Hematopoietic multipotent progenitor cell treated with erythropoietin and hydrocortisone succinate and interleukin-3 and kit ligand, for 6 days (in vitro differentiated cells): Measurements from ENCODE around the gene MRPL45.

Experiments used
- DNase-seq: peaks from one replicate; pipeline ENCODE4 v3.0.0-alpha.2; 2015

Gene MRPL45

DNA sequence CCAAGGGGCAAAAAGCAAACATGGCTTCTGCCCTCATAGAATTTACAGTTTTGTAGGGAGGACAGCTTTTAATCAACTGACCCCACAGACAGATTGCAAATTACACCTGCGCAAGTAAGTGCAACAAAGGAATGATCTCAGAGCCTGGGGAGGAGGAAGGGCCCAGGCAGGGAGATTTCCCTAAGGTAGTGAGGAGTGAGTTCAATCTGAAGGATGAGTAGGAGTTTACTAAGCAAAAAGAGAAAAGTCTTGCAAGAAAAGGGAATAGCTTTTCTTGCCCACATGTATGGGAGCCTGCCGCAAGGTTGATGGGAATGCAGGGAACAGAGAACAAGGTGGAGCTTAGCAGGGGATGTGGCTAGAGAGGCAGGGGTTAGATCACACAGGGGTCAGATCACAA lies 53.1 kb downstream of the MRPL45 start:
- no peak for DNase-seq

DNA sequence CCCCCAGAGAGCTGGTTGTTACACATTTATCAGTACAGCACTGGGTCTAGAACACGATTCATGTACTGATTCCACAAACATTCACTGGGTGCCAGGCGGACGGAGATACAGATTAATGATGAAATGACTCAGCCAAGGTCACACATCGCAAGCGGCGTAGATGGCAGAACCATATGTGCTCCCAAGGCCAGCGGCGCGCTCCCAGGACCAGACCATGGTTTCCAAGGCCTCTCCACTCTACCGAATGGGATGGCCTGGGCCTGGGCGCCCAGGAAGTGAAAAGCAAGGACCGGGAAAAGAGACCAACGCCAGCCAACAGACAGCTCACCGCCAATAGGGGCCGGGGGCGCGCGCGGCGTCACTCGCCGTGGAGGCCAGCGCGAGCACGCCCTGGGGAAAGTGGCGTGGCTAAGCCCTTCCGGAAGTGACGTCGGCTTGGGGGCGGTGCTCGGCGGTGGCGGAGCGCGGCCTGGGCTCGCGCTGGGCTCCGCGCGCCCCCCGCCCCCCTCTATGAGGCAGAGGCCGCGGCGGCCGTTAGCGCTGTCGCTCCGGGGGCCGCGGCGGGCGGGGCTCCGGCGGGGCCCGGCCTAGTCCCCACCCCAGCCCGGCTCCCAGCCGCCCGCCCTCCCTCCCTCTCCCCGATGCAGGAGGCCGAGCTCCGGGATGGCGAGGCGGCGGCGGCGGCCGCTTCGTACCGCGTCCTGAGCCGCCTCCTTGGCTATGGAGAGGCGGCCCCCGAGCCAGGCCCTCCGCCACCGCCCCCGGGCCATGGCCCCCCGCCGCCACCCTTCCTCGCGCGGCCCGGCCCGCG lies 54.6 kb downstream of the MRPL45 start, which contains the start of gene SOCS7:
Gene SOCS7 (plus strand): TSS at position 433 of the 811 bp plus-strand sequence. CDS start 209 bp downstream, at position 642.
- DNase-seq, result peak; percentile 94

DNA sequence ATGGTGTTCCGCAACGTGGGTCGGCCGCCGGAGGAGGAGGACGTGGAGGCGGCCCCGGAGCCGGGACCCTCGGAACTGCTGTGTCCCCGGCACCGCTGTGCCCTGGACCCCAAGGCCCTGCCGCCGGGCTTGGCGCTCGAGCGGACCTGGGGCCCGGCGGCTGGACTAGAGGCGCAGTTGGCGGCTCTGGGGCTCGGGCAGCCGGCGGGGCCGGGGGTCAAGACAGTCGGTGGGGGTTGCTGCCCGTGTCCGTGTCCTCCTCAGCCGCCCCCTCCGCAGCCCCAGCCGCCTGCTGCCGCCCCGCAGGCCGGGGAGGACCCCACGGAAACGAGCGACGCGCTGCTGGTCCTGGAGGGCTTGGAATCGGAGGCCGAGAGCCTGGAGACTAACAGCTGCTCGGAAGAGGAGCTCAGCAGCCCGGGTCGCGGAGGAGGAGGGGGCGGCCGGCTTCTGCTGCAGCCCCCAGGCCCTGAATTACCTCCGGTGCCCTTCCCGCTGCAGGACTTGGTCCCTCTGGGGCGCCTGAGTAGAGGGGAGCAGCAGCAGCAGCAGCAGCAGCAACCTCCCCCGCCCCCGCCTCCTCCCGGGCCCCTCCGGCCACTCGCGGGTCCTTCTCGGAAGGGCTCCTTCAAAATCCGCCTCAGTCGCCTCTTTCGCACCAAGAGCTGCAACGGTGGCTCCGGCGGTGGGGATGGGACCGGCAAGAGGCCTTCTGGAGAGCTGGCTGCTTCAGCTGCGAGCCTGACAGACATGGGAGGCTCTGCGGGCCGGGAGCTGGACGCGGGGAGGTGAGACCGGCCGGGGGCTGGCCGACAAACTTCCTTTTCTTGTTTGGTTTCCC lies 55.5 kb downstream of the MRPL45 start:
- peak; percentile 47 for DNase-seq

DNA sequence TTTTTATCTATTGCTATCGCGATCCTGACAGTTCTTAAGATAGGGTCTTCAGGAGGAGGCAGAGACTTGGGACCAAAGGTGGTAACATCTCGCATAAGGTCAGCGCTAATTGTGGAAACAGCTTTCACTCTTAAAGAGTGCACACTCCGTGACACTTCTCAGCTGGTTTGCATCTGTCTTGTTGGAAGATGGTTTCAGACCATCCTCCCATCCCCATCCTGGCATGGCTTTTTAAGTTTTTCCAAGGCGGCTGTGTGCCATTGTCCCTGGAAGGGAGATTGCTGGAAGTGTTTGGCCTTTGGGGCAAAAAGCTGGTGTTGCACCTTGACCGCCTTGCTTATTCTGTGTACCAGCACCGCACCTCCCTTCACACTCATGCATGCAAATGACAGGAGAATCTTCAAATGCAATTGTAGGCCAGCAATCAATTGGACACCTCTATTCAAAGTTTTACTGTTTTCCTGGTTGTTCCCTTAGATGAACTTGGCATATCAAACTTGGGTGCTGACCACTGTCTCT lies 56.2 kb downstream of the MRPL45 start:
- no peak for DNase-seq

DNA sequence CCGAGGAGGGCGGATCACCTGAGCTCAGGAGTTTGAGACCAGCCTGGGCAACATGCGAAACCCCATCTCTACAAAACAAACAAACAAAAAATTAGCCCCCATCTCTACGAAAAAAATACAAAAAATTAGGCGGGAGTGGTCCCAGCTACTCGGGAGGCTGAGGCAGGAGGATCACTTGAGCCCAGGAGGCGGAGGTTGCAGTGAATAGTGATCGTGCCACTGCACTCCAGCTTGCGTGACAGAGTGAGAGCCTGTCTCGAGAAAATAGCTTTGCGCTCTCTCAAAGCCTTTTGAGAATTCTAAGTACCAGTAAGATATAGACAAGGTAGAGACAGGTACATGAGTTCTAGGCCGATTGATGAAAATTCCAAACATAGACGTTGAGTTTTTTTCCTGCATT lies 56.7 kb downstream of the MRPL45 start:
- DNase-seq, result no peak

DNA sequence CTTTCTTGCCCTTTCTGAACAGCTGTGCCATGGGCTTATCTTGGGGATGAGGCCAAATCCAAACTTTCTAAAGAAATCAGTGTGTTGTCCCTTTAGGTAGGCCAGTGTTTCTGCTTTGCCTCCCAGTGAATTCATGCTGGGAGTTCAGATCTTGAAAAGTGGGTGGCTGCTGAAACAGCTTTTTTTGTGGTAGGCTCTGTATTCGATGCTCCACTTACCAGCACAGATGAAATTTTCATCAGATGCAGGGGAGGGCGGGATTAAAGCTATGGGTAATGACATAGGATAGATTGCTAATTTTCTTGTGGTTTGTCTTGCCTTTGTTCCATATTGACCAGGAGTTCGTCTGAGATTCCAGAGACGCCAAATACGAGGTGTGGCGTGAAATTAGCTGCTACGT lies 57.5 kb downstream of the MRPL45 start:
- DNase-seq, result no peak

DNA sequence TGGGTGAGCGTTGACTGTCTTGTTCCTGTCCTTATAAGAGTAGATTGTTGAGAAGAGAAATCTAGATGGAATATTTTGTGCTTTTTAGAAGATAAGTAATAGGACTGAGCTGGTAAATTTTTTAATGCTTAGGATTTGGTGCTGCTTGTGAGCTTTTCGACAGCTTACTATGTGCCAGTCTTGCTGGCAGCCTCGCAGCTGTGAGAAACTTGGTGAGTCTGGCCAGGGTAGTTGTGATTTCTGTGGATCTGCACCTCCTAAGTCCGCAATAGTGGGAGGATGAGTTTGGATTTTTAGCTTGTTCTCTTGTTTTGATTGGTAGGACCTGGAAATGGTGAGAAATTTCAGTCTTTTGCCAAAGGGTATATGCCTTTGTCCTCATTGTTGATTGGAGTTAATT lies 58.3 kb downstream of the MRPL45 start:
- DNase-seq, result no peak

DNA sequence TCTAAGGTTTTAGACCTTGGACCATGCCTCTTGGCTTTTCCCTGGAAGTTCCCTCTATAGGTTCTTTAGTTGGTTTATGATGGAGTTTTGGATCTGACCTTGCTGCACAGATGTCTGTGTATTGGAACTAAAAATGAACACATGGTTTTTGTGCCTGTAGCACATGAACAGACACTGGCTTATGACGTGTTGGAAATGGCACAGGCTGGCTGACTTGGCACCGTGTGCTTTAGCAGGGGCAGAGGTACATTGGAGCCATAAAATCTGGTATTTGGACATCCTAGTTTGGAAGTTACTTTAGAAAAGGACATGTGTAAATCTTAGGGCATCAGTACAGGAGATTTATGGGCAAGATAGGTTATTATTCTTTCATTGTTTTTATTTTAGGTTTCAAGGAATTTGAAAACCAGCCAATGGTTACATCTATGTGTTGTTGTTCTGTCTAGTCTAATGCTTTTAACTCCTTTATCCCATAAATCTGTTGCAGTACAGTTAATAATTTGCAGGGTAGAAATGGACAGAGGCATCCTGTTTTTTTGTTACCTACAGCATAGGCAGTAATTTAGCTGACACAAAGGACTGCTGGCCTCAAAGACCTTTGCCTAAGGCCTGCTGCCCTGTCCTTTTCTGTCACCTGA lies 60.6 kb downstream of the MRPL45 start:
- no peak for DNase-seq

DNA sequence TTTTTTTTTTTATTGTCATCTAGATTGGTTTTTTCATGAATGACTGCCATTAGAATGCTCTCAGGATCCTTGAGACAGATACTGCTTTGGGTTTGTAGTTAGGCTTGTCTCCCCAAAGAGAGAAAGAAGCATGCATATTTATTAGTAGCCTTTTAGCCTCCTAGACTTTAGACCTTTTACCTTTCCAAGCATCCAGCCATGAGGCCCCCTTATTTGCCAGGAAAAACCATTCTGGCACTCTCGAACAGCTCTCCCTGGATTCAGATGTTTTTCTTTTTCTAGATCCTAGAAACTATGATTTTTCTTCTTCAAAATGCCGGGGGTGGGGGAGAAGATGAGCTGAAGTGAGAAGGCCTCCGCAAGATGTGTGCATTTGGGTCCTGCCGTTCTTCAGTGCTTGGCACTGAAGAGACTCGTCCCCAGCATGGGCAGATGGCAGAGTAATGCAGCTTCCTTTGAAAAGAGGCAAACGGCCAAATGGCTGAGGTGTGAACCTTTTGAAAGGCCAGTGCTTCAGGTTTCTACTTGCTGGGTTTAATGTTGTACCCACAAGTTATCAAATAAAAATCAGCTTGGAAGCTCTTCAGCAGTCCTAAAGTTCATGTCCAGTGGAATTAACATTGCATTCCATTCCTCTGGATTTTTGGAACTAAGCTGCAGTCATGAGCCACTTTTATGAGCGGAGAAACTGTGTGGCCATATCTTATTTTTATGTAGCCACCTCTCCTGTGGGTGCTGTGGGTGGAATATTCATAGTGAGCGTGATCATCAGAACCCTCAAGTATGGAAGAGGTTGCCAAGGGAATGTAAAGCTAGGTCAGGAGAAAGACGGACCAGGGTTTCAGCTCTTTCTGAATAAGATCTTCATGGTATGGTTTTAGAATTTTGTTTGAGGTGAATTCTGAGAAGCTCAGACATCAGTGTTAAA lies 61.9 kb downstream of the MRPL45 start:
- DNase-seq, result no peak

DNA sequence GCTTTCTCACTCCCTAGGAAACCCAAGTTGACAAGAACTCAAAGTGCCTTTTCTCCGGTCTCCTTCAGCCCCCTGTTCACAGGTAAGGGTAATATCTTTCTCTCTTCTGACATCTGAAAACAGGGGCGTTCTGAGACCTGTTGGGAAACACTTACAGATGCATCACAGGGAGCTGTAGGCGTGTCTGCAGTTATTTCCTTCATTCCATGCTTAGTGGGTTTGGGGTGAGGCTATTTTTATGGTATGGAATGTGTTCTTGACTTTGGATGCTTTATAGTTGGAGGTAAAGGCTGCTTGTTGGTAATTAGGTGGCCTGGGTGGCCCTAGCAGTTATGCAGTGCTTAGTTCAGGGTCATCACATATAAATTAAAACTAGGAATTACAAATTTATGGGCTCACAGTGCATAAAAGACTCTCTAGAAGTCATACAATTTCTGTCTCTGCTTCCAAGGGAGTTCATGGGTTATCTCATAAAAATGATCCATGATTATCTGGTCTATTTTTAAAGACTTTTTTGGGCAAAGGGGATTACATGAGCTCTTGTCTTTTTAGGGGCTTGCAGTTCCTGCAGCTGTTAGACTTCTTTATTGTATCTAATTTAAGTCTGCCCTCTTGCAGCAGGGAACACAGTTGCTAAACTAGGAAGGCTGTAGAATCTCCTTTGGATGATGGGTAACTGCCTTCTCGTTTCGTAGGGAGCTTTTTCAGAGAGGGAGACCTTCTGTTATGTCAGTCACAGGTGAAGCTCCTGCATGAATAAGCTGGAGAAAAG lies 64.9 kb downstream of the MRPL45 start:
- no peak for DNase-seq

DNA sequence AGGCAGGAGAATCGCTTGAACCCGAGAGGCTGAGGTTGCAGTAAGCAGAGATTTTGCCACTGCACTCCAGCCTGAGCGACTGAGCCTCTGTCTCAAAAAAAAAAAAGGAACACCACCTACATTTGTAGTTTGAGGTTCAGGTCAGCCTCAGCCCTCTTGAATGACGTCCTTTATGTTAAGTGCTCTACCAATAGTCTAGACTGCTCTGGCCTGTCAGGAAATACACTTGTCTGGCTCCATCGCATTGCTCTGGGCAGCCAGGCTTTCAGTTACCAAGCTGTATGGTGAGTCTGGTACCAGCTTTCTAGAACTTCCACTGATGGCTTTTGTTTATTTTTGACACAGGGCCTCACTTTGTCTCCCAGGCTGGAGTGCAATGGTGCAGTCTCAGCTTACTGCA lies 66.0 kb downstream of the MRPL45 start:
- DNase-seq, result no peak

DNA sequence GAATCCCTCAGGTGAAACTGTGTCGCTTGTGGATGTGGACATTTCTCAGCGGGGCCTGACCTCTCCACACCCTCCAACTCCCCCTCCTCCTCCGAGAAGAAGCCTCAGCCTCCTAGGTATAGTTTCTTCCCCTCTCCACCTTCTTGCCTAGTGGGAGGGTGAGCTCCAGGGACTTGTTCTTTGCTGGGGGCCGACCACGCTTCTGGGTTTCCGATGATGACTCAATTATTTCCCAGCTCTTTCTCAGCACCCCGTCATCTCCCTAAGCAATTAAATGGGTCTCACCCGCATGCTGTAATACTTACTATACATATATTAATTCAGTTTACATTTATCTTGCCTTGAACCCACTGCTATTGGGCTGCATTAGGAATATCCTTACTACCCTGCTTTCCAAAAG lies 67.8 kb downstream of the MRPL45 start:
- no peak for DNase-seq

DNA sequence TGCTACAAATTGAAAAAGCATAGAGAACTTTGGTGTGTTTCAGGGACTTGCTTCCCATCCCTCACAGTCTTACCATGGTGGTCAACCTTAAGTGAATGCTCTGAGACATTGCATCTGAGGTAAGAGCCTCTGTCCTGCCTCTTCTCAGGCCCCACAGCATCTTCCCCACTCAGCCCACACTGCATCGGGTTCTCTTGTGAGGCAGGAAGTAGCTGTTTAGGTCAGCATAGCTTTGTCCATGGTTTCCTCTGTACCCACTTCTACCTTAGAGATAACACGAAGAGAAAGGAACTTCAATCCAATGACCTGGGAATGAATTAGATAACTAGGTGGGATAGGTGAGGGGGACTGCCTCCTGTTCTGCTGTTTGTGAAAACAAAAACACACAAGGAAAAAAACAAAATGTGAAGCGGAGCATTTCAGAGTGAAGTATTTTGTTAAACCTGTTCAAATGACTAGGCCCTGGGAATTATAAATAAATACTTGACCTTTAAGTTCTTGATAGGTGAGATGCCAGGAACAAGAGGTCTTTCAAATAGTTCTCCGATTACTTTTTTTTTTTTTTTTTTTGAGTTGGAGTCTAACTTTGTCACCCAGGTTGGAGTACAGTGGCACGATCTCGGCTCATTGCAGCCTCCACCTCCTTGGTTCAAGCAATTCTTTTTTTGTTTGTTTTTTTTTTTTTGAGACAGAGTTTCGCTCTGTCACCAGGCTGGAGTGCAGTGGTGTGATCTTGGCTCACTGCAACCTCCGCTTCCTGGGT lies 72.3 kb downstream of the MRPL45 start:
- no peak for DNase-seq
